ENCODE results near the gene TDRD9. TPM values are rescaled to one million over a fixed set of nuclear protein-coding genes. Genes with fewer than 3 reads are reported as not detected.

The TDRD9 gene
- total RNA-seq, 2 experiments from 2014 or later = 0.33 to 0.62 TPM

DNA sequence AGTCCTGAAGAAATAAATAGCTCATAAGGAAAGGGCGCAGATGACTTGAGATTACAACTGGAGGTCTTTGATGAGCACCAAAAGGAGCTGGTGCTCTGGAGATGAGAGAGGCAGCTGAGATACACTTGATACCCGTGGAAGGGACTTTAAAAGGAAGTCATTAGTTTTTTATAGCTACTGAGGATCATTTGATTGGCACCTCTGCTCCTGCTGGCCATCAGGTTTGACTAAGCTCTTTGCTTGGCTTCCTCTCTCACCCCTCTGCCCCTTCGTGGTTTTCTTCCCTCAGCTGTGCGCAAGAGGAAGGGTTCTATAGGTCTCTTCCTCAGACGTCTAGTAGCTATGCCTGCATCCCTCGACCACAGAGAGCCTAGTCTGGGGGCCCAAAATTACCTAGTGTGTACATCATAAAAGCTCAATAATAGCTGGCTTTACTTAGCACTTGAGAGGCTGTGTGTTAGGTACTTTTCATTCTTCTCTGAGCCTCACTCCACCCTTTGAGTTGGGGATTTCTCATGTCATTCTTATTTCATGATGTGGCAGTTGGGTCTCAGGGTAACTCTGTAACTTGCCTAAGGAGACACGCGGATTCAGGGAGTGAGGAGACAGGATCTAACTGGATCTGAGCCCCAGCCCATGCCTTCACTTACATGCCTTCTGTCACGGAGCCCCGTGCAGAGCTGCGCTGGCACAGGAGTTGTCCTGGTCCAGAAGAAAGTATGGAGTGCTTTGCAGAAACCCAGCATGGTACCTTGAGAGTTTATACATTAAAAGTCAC is 88.8 kb downstream of the TDRD9 start:
- no peaks in the 10 kb centered on the region for H3K4me1 Mint-ChIP-seq
- H3K36me3 Mint-ChIP-seq = no peaks in the 10 kb centered on the region
- peaks cover 24% of the 10 kb centered on the region for H3K27me3 Mint-ChIP-seq
- H3K27ac Mint-ChIP-seq = no peak overlapping the region
- H3K9me3 Mint-ChIP-seq = peaks cover 1% of the 10 kb centered on the region
- POLR2A ChIA-PET = no interaction called here
- no peak for DNase-seq
- no peak for ATAC-seq (ENCODE audit: low read depth)
- H3K4me3 Mint-ChIP-seq = no peak overlapping the region

DNA sequence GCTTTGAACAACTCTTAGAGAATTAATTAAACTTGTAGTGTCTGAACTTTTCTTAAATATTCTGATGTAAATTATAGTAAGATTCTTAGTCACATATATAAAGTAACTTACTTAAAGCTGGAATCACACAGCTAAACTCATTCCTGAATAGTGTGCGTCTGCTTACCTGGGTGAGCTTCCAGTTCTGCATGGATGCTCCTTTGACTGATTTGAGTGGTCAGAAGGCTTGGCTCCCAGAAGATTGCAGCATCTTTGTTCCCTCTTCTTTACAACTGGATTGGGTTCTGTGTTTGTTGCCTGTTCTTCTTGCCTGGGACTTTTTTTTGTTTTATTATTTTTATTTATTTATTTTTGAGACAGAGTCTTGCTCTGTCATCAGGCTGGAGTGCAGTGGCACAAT is 90.8 kb downstream of the TDRD9 start:
- Mint-ChIP-seq H3K27ac (no peak overlapping the region), H3K36me3 (no peaks in the 10 kb centered on the region), H3K9me3 (no peaks in the 10 kb centered on the region), H3K27me3 (peaks cover 25% of the 10 kb centered on the region), H3K4me1 (no peaks in the 10 kb centered on the region), H3K4me3 (no peak overlapping the region)
- ATAC-seq (ENCODE audit: low read depth) (no peak), DNase-seq (no peak)
- POLR2A ChIA-PET = no interaction called here

DNA sequence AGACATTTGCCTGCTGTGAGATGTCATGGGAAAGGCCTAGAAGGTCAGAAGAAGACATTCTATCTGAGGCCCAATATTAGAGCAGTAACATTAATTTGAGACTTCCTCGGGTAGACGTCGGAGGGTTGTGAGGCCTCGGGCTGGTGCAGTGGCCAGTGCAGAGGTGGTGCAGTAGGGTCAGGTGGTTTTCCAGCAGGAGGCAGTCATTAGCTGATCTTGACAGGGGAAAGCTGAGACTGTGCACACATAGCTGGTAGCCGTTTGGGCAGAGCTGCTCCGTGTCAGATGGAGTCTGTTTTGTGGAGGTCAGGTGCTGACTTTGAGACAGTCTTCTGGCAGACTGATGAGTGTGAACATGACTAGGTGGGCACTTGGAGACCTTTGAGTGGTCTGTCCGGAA is 91.5 kb downstream of the TDRD9 start:
- peaks cover 25% of the 10 kb centered on the region for H3K27me3 Mint-ChIP-seq
- no peaks in the 10 kb centered on the region for H3K4me1 Mint-ChIP-seq

DNA sequence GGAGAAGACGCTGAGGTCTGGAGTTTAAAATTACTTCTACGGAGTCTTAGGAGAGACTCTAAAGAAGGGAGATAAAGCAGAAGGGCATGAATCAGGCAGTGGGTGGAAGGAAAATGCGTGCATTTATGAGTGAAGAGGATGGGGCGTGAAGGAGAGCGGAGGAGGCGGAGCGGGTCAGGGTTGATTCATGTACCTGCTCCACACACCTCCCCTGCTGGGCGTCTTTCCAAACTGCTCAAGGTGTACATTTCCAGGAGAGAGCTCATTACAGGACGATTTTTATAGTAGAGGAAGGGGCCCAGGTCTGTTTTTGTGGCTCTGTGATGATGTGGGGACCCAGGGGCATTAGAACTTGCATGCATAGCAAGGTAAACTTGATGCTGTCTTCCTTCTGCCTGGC is 92.2 kb downstream of the TDRD9 start:
- POLR2A ChIA-PET = no interaction called here
- no peaks in the 10 kb centered on the region for H3K4me1 Mint-ChIP-seq

More for the DNA sequence above, 91.5 kb downstream of the TDRD9 start:
- no peaks in the 10 kb centered on the region for H3K9me3 Mint-ChIP-seq
- no peak overlapping the region for H3K27ac Mint-ChIP-seq
- no peaks in the 10 kb centered on the region for H3K36me3 Mint-ChIP-seq
- POLR2A ChIA-PET = no interaction called here
- ATAC-seq (ENCODE audit: low read depth) (no peak), DNase-seq (no peak)
- H3K4me3 Mint-ChIP-seq = no peak overlapping the region

DNA sequence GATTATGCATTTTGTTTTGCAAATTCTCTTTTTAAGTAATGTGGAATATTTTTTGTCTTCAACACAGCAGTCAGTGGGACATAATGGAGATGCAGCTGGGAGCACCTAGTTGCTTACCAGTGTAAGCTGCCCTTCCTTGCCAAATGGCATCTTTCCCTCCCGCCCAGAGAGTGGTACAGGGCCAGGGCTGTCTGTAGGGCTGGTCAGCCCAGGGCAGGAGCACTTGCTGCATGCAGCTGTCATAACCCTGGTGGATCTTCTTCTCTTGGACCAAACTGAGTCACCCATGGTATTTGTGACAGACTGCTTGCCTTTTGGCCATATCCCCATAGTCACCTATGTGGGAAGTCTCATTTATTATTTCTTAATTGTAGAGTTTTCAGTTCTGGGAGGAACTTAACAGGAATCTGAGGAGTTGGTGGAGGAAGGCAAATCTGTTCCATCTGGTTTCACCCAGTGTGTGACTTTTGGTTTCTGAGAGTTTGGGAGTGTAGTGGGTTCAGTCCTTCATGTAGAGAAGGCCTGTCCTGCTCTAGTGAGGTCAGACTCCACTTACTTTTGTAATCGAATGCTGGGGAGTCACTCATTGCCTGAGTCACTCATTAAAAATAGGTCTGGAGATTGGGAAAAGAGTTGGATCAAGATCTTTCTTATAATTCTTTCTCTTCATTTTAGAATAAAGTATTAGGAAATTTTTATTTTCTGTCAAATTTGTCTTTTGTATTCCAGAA is 95.2 kb downstream of the TDRD9 start:
- POLR2A ChIA-PET = no interaction called here
- Mint-ChIP-seq H3K27me3 (peaks cover 26% of the 10 kb centered on the region), H3K4me3 (no peak overlapping the region), H3K4me1 (no peaks in the 10 kb centered on the region), H3K36me3 (no peaks in the 10 kb centered on the region), H3K9me3 (no peaks in the 10 kb centered on the region), H3K27ac (no peak overlapping the region)
- ATAC-seq (ENCODE audit: low read depth) (no peak), DNase-seq (no peak)

More for the DNA sequence above, 92.2 kb downstream of the TDRD9 start:
- DNase-seq (no peak), ATAC-seq (ENCODE audit: low read depth) (no peak)
- Mint-ChIP-seq H3K4me3 (no peak overlapping the region), H3K27me3 (peaks cover 26% of the 10 kb centered on the region), H3K36me3 (no peaks in the 10 kb centered on the region), H3K27ac (no peak overlapping the region), H3K9me3 (no peaks in the 10 kb centered on the region)

DNA sequence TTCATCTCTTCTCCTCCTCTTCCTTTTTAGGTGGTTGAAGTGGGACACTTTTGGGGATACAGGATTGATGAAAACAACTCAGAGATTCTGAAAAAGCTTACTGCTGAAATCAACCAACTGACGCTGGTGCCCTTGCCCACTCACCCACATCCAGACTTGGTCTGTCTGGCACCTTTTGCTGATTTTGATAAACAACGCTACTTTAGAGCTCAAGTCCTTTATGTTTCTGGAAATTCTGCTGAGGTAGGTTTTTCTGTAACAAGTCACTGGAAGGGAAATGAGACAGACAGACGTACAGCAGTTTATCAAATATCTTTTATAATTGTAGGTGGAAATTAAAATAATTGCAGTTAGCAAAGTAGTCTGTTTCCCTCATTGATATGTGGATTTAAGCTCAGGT is 97.3 kb downstream of the TDRD9 start:
- Mint-ChIP-seq H3K27ac (no peak overlapping the region), H3K4me1 (no peaks in the 10 kb centered on the region), H3K36me3 (no peaks in the 10 kb centered on the region), H3K27me3 (peaks cover 32% of the 10 kb centered on the region), H3K9me3 (no peaks in the 10 kb centered on the region), H3K4me3 (no peak overlapping the region)
- POLR2A ChIA-PET = no interaction called here
- DNase-seq = no peak
- ATAC-seq (ENCODE audit: low read depth) = no peak

DNA sequence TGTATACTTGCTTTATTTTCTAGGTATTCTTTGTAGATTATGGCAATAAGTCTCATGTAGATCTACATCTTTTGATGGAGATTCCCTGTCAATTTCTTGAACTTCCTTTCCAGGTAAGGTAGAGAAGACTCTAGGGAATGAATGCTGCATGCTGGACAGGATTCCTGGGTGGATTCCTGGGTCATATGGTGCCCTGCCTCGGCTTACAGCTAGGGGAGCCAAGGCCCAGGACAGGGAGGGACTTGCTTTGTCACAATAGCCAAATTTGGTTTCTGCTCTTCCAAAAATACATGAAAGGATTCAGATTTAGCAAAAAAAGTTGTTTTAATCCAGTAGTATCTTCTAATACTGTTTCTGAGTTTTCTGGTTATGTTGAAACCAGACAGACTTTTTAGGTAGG is 97.8 kb downstream of the TDRD9 start:
- no peaks in the 10 kb centered on the region for H3K9me3 Mint-ChIP-seq
- no peak overlapping the region for H3K4me3 Mint-ChIP-seq
- no peak for ATAC-seq (ENCODE audit: low read depth)
- POLR2A ChIA-PET = no interaction called here
- no peak for DNase-seq
- no peak overlapping the region for H3K27ac Mint-ChIP-seq
- no peaks in the 10 kb centered on the region for H3K4me1 Mint-ChIP-seq
- peaks cover 30% of the 10 kb centered on the region for H3K27me3 Mint-ChIP-seq
- no peaks in the 10 kb centered on the region for H3K36me3 Mint-ChIP-seq

DNA sequence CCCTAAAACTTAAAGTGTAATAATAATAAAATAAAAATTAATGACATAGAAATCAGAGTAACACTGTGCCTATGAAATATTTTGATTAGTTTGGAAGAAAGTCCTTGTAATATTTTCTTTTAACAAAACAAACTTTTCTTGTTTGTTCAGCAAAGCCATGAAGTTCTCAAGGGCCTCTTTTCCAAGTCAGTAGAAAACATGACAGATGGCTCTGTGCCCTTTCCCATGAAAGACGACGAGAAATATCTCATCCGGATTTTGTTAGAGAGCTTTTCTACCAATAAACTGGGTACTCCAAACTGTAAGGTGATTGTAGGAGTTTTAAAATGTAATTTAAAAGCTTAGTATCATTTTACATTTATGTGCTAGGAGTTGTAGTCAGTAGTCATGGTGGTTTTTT is 102.7 kb downstream of the TDRD9 start:
- no peaks in the 10 kb centered on the region for H3K36me3 Mint-ChIP-seq
- H3K9me3 Mint-ChIP-seq = no peaks in the 10 kb centered on the region
- DNase-seq = no peak
- no peak for ATAC-seq (ENCODE audit: low read depth)
- POLR2A ChIA-PET = no interaction called here
- H3K27ac Mint-ChIP-seq = no peak overlapping the region
- H3K27me3 Mint-ChIP-seq = peaks cover 26% of the 10 kb centered on the region
- H3K4me3 Mint-ChIP-seq = no peak overlapping the region
- H3K4me1 Mint-ChIP-seq = no peaks in the 10 kb centered on the region

DNA sequence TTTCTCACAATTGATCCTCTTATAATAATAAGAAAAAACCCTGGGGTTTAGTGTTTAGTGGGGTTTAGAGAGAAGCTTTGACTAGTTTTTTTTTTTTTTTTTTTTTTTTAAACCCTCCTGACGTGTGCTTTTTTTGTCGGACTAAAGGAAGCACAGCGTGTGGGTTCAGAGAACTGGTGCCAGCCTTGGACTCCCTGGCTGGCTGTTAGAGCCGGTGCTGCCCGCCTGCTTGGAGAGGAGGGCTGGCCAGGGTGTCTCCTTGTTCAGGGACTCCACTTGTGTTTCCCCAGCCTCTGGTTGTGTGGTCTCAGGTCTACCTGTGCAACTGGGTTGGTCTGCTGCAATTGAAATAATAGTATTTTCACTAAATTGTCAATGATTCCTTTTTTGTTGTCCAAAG is 103.1 kb downstream of the TDRD9 start:
- ATAC-seq (ENCODE audit: low read depth) = no peak
- Mint-ChIP-seq H3K4me1 (no peaks in the 10 kb centered on the region), H3K27ac (no peak overlapping the region), H3K27me3 (peaks cover 29% of the 10 kb centered on the region), H3K36me3 (no peaks in the 10 kb centered on the region), H3K4me3 (no peak overlapping the region), H3K9me3 (no peaks in the 10 kb centered on the region)
- no peak for DNase-seq
- POLR2A ChIA-PET = no interaction called here

DNA sequence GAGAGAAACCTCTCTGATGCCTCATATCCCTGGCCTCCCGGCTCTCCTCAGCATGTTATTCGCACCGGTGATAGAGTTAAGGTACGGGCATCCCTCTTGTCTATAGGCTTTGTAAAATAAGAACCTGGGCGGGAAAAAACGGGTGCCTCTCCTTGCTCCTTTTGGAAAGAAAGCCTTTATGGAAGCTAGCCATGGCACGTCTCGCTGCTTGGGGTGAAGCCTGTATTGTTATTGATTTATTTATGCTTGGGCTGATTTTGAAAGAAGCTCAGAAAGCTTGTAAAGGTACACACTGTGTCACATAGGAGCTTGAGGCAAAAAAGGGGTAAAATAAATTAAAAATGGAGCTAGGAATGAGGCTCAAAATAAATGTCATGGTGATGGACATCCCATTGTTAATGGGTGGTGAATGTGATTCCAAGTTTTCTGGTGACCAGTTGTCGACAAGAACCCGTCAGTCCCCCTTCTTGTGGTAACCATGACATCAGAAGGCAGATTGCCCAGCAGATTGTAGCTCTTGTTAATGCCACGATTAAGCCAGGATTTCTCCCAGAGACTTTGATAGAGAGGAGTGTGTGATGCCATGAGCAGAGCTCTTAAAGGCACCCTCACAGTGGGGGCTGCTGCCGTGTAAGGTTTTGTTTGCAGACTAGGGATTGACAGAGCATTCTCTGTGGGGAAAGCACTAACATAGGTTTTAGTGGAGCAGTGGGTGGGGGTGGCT is 106.9 kb downstream of the TDRD9 start:
- no peak overlapping the region for H3K4me3 Mint-ChIP-seq
- POLR2A ChIA-PET = no interaction called here

DNA sequence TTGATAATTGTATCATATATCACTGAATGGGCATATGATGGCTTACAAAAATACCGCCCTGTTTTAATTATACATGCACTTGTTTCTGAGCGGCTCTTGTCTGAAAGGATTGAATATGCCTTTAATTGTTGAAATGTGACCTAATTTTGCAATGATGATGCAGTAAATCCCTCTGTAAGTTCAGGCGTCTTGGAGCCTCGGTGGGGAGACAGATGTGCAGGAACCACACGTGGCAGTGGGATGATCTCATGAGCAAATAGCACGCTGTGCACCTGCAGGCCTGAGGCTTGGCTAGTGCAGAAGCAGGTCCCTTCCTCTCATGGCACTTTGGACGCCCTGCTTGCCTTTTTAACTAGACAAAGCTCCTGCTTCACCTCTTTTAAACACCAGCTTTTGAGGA is 108.0 kb downstream of the TDRD9 start:
- Mint-ChIP-seq H3K27me3 (peaks cover 24% of the 10 kb centered on the region), H3K27ac (no peak overlapping the region), H3K9me3 (no peaks in the 10 kb centered on the region), H3K4me3 (no peak overlapping the region), H3K4me1 (no peaks in the 10 kb centered on the region), H3K36me3 (no peaks in the 10 kb centered on the region)
- DNase-seq = no peak
- POLR2A ChIA-PET = no interaction called here
- no peak for ATAC-seq (ENCODE audit: low read depth)

More for the DNA sequence above, 106.9 kb downstream of the TDRD9 start:
- Mint-ChIP-seq H3K27ac (no peak overlapping the region), H3K27me3 (peaks cover 15% of the 10 kb centered on the region), H3K4me1 (no peaks in the 10 kb centered on the region), H3K9me3 (no peaks in the 10 kb centered on the region), H3K36me3 (no peaks in the 10 kb centered on the region)
- DNase-seq (no peak), ATAC-seq (ENCODE audit: low read depth) (no peak)

DNA sequence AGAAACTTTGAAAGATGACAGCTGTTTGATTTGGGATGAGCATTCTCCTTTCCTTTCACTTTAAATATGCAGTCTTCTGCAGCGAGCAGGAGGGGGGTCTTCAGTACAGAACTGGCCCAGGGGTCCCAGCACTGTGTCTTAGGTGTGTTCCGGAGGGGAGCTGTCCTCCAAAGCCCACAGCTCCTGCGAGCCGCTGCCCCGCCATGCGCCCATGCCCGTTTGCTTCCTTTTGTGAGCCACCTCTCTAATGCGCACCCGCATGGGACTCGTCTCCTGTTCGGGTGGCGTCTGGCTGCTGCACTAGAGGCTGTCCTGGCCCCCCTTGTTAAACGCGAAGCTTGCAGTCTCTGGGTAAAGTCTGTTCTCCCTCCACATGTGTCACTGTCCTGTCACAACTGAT is 108.8 kb downstream of the TDRD9 start:
- Mint-ChIP-seq H3K27ac (no peak overlapping the region), H3K9me3 (no peaks in the 10 kb centered on the region), H3K36me3 (no peaks in the 10 kb centered on the region), H3K27me3 (peaks cover 24% of the 10 kb centered on the region), H3K4me3 (no peak overlapping the region), H3K4me1 (no peaks in the 10 kb centered on the region)
- POLR2A ChIA-PET = no interaction called here
- DNase-seq = no peak
- no peak for ATAC-seq (ENCODE audit: low read depth)

DNA sequence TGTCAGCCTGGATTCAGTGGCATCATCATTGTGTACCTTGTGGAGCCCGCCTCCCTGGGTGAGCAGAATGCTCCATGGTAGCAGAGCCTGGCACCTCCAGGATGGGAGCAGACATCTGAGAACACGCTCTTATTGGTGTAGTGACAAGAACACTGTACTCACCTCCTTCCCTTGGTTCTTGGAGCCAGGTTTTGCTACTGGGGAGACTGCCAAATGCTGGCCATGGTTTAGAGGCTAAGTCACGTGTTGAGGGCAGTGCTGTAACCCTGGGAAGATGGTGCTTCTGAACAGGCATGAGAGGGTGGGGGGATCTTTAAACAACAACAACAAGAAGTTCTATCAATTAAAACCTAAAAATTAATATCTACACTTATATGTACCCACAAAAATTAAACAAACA is 109.6 kb downstream of the TDRD9 start:
- no peaks in the 10 kb centered on the region for H3K36me3 Mint-ChIP-seq
- no peak for ATAC-seq (ENCODE audit: low read depth)
- H3K4me1 Mint-ChIP-seq = no peaks in the 10 kb centered on the region
- no peak for DNase-seq
- H3K9me3 Mint-ChIP-seq = no peaks in the 10 kb centered on the region
- H3K27me3 Mint-ChIP-seq = peaks cover 19% of the 10 kb centered on the region
- POLR2A ChIA-PET = no interaction called here
- no peak overlapping the region for H3K27ac Mint-ChIP-seq
- no peak overlapping the region for H3K4me3 Mint-ChIP-seq

DNA sequence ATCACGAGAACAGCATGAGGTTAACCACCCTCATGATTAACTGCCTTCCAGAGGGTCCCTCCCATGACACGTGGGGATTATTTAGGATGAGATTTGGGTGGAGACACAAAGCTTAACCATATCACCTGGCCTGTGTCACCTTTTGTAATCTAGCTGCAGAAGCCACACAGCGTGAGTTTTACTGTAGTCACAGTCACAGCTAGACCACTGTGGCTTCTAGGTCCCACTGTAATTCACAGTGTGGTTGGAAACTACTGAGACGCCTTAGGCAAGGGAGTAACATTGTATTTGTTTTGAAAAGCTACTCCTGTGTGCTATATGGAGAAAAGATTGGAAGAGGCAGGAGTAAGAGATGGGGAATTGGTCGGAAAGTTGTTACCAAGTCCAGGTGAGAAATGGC is 111.0 kb downstream of the TDRD9 start:
- POLR2A ChIA-PET = no interaction called here
- no peak overlapping the region for H3K4me3 Mint-ChIP-seq
- no peak overlapping the region for H3K27ac Mint-ChIP-seq
- no peaks in the 10 kb centered on the region for H3K36me3 Mint-ChIP-seq
- DNase-seq = no peak
- H3K9me3 Mint-ChIP-seq = no peaks in the 10 kb centered on the region
- H3K27me3 Mint-ChIP-seq = peaks cover 19% of the 10 kb centered on the region
- no peak for ATAC-seq (ENCODE audit: low read depth)
- no peaks in the 10 kb centered on the region for H3K4me1 Mint-ChIP-seq

All from activated naive CD8-positive, alpha-beta T cell treated with anti-CD3 and anti-CD28 coated beads, Interleukin-2, amount 10 ng/mL, durations not matched to agents 7 days and 5 days (primary cell).